ENCODE measurements around the gene ABCC11.

GRCh38 chr16:48287239-48287638 lies 39.9 kb upstream of the ABCC11 start:
- TF ChIP-seq HNF1A (IDR thresholded peaks at IDR 0.05; ENCODE audit: low read depth) (no peak), HNF1A (CRISPR knock-in tag; IDR thresholded peaks at IDR 0.05; ENCODE audit: borderline replicate concordance) (no peak), HOXA3 (CRISPR knock-in tag; IDR thresholded peaks at IDR 0.05) (no peak), ZNF775 (CRISPR knock-in tag; IDR thresholded peaks at IDR 0.05; ENCODE audit: borderline replicate concordance) (no peak), ZNF788 (CRISPR knock-in tag; IDR thresholded peaks at IDR 0.05; ENCODE audit: borderline replicate concordance) (no peak), JUN (CRISPR knock-in tag; IDR thresholded peaks at IDR 0.05) (no peak), ZMAT5 (CRISPR knock-in tag; IDR thresholded peaks at IDR 0.05; ENCODE audit: borderline replicate concordance, low read depth) (no peak), NR1H2 (CRISPR knock-in tag; IDR thresholded peaks at IDR 0.05; ENCODE audit: borderline replicate concordance, low read depth) (no peak), ZNF44 (CRISPR knock-in tag; IDR thresholded peaks at IDR 0.05) (no peak), POLR2A (IDR thresholded peaks at IDR 0.05; ENCODE audit: insufficient read depth in 1 of 2, low read depth in 2 of 2, low read length in 2 of 2) (no peak), ZNF891 (CRISPR knock-in tag; IDR thresholded peaks at IDR 0.05) (no peak), SMAD3 (CRISPR knock-in tag; IDR thresholded peaks at IDR 0.05) (no peak), ZSCAN9 (CRISPR knock-in tag; IDR thresholded peaks at IDR 0.05; ENCODE audit: borderline replicate concordance) (no peak)
- TF ChIP-seq, protein P1, sequence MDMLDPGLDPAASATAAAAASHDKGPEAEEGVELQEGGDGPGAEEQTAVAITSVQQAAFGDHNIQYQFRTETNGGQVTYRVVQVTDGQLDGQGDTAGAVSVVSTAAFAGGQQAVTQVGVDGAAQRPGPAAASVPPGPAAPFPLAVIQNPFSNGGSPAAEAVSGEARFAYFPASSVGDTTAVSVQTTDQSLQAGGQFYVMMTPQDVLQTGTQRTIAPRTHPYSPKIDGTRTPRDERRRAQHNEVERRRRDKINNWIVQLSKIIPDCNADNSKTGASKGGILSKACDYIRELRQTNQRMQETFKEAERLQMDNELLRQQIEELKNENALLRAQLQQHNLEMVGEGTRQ (IDR thresholded peaks at IDR 0.05; ENCODE audit: low read depth, low read length), result no peak
- TF ChIP-seq, protein P1 (CRISPR knock-in tag; IDR thresholded peaks at IDR 0.05; ENCODE audit: borderline replicate concordance), result no peak

Data from HepG2 (cell line).